HEK293 (cell line): Measurements from ENCODE around the gene STX16.

Source experiments
- CTCF ChIA-PET: fragments of 350-600 bp; formaldehyde crosslinking; extraction: SDS; loops from one replicate; lab custom pipeline; 2021; ENCODE audit warnings: antibody characterized with exemption; lab: Yijun Ruan, JAX
- POLR2A ChIA-PET: fragments of 300-600 bp; formaldehyde crosslinking; extraction: SDS; loops from one replicate; lab custom pipeline; 2020; ENCODE audit warnings: antibody characterized with exemption, inconsistent platforms; lab: Yijun Ruan, JAX
- H3K27ac ChIP-seq: fragments of 200-500 bp; sonication (Bioruptor generic); 2 replicates; pipeline ENCODE4 v1.5.1; 2014; ENCODE audit warnings: low read depth, low read length, control low read depth, inconsistent platforms; ENCODE audit errors: extremely low read depth
- H3K36me3 ChIP-seq, 2 experiments: fragments of 200-500 bp in 1 of 2; sonication (Bioruptor generic) in 1 of 2; 1 replicate in 1 of 2; 2 replicates in 1 of 2; pipeline ENCODE4 v1.5.1; 2014 to 2017; ENCODE audit warnings: inconsistent platforms in 2 of 2, low read length in 2 of 2; ENCODE audit not compliant: control insufficient read depth in 2 of 2, insufficient read depth in 1 of 2
- H3K4me1 ChIP-seq: fragments of 200-500 bp; sonication (Bioruptor generic); 2 replicates; pipeline ENCODE4 v1.5.1; 2014; ENCODE audit warnings: mild to moderate bottlenecking, low read length, inconsistent platforms; ENCODE audit not compliant: control insufficient read depth, insufficient read depth
- H3K4me3 ChIP-seq: 2 replicates; pipeline ENCODE4 v1.5.1; 2011; ENCODE audit warnings: low read depth, mild to moderate bottlenecking, control low read depth, low read length, moderate library complexity
- H3K9me3 ChIP-seq: fragments of 200-500 bp; sonication (Bioruptor generic); 2 replicates; pipeline ENCODE4 v1.5.1; 2014; ENCODE audit warnings: low read depth, low read length, inconsistent platforms; ENCODE audit not compliant: control insufficient read depth, insufficient read depth
- BCL11A ChIP-seq: fragments of 450-650 bp; formaldehyde crosslinking; IDR thresholded peaks from 2 replicates; pipeline ENCODE4 v1.5.1; 2016; ENCODE audit warnings: low read depth, missing biosample characterization, missing genetic modification characterization
- CTCF ChIP-seq: fragments of 450-650 bp; formaldehyde crosslinking; IDR thresholded peaks from 2 replicates; pipeline ENCODE4 v1.5.1; 2016; ENCODE audit warnings: missing biosample characterization, missing genetic modification characterization
- YY1 ChIP-seq: fragments of 450-650 bp; formaldehyde crosslinking; IDR thresholded peaks from 2 replicates; pipeline ENCODE4 v1.5.1; 2018; ENCODE audit warnings: missing biosample characterization, missing genetic modification characterization
- ZEB2 ChIP-seq: fragments of 450-650 bp; formaldehyde crosslinking; IDR thresholded peaks from 2 replicates; pipeline ENCODE4 v1.5.1; 2016; ENCODE audit warnings: missing biosample characterization, missing genetic modification characterization
- ZNF112 ChIP-seq: fragments of 450-650 bp; formaldehyde crosslinking; IDR thresholded peaks from 2 replicates; pipeline ENCODE4 v1.5.0; 2017; ENCODE audit warnings: missing biosample characterization, missing genetic modification characterization
- ZNF148 ChIP-seq: fragments of 450-650 bp; formaldehyde crosslinking; IDR thresholded peaks from 2 replicates; pipeline ENCODE4 v1.5.0; 2017; ENCODE audit warnings: missing biosample characterization, missing genetic modification characterization, borderline replicate concordance
- ZNF292 ChIP-seq: fragments of 450-650 bp; formaldehyde crosslinking; IDR thresholded peaks from 2 replicates; pipeline ENCODE4 v1.5.1; 2016; ENCODE audit warnings: low read depth, missing biosample characterization, missing genetic modification characterization, borderline replicate concordance
- ZNF549 ChIP-seq: fragments of 450-650 bp; IDR thresholded peaks from 2 replicates; pipeline ENCODE4 v1.5.1; 2018; ENCODE audit warnings: missing biosample characterization, missing genetic modification characterization, mild to moderate bottlenecking, inconsistent platforms, moderate library complexity
- ZNF610 ChIP-seq: fragments of 450-650 bp; formaldehyde crosslinking; IDR thresholded peaks from 2 replicates; pipeline ENCODE4 v1.5.1; 2016; ENCODE audit warnings: missing biosample characterization, missing genetic modification characterization, borderline replicate concordance
- ZNF654 ChIP-seq: fragments of 450-650 bp; formaldehyde crosslinking; IDR thresholded peaks from 2 replicates; pipeline ENCODE4 v1.5.1; 2016; ENCODE audit warnings: low read depth, missing biosample characterization, missing genetic modification characterization
- ZSCAN16 ChIP-seq: fragments of 450-650 bp; formaldehyde crosslinking; IDR thresholded peaks from 2 replicates; pipeline ENCODE4 v1.5.1; 2016; ENCODE audit warnings: missing biosample characterization, missing genetic modification characterization
- ZXDB ChIP-seq: fragments of 450-650 bp; formaldehyde crosslinking; IDR thresholded peaks from 2 replicates; pipeline ENCODE4 v1.5.1; 2016; ENCODE audit warnings: missing biosample characterization, missing genetic modification characterization
- TF ChIP-seq, protein P1 (sequence below): fragments of 450-650 bp; formaldehyde crosslinking; IDR thresholded peaks from 2 replicates; pipeline ENCODE4 v1.5.1; 2016; ENCODE audit warnings: missing biosample characterization, missing genetic modification characterization
- TF ChIP-seq, protein P2 (sequence below): fragments of 450-650 bp; formaldehyde crosslinking; IDR thresholded peaks from 2 replicates; pipeline ENCODE4 v1.5.1; 2016; ENCODE audit warnings: missing biosample characterization, missing genetic modification characterization
- TF ChIP-seq, protein P3 (sequence below): fragments of 450-650 bp; formaldehyde crosslinking; IDR thresholded peaks from 2 replicates; pipeline ENCODE4 v1.5.1; 2016; ENCODE audit warnings: missing biosample characterization, missing genetic modification characterization
- TF ChIP-seq, protein P4 (sequence below): fragments of 450-650 bp; formaldehyde crosslinking; IDR thresholded peaks from 2 replicates; pipeline ENCODE4 v1.5.1; 2017; ENCODE audit warnings: missing biosample characterization, missing genetic modification characterization

STX16 gene

GRCh38 chr20:58669287-58670006, 18.4 kb downstream of the STX16 start:
- ChIA-PET POLR2A (no interaction called here), CTCF (no interaction called here)
- no peaks in the 10 kb centered on the region for H3K9me3 ChIP-seq
- H3K27ac ChIP-seq, result no peak overlapping the region
- TF ChIP-seq, protein P1, sequence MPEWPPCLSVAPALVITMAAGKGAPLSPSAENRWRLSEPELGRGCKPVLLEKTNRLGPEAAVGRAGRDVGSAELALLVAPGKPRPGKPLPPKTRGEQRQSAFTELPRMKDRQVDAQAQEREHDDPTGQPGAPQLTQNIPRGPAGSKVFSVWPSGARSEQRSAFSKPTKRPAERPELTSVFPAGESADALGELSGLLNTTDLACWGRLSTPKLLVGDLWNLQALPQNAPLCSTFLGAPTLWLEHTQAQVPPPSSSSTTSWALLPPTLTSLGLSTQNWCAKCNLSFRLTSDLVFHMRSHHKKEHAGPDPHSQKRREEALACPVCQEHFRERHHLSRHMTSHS, result no peak
- TF ChIP-seq ZNF549 (tag by site-specific recombination) (no peak), ZXDB (tag by site-specific recombination) (no peak), ZNF148 (tag by site-specific recombination) (no peak), ZSCAN16 (tag by site-specific recombination) (no peak), YY1 (no peak), BCL11A (no peak), ZNF292 (tag by site-specific recombination) (no peak), ZNF610 (tag by site-specific recombination) (no peak), ZNF654 (tag by site-specific recombination) (no peak), ZNF112 (tag by site-specific recombination) (no peak), CTCF (no peak), ZEB2 (tag by site-specific recombination) (no peak)
- TF ChIP-seq, protein P2, sequence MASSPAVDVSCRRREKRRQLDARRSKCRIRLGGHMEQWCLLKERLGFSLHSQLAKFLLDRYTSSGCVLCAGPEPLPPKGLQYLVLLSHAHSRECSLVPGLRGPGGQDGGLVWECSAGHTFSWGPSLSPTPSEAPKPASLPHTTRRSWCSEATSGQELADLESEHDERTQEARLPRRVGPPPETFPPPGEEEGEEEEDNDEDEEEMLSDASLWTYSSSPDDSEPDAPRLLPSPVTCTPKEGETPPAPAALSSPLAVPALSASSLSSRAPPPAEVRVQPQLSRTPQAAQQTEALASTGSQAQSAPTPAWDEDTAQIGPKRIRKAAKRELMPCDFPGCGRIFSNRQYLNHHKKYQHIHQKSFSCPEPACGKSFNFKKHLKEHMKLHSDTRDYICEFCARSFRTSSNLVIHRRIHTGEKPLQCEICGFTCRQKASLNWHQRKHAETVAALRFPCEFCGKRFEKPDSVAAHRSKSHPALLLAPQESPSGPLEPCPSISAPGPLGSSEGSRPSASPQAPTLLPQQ (tag by site-specific recombination), result no peak
- TF ChIP-seq, protein P3, sequence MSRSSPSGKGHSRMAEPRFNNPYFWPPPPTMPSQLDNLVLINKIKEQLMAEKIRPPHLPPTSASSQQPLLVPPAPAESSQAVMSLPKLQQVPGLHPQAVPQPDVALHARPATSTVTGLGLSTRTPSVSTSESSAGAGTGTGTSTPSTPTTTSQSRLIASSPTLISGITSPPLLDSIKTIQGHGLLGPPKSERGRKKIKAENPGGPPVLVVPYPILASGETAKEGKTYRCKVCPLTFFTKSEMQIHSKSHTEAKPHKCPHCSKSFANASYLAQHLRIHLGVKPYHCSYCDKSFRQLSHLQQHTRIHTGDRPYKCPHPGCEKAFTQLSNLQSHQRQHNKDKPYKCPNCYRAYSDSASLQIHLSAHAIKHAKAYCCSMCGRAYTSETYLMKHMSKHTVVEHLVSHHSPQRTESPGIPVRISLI (tag by site-specific recombination), result no peak
- TF ChIP-seq, protein P4, sequence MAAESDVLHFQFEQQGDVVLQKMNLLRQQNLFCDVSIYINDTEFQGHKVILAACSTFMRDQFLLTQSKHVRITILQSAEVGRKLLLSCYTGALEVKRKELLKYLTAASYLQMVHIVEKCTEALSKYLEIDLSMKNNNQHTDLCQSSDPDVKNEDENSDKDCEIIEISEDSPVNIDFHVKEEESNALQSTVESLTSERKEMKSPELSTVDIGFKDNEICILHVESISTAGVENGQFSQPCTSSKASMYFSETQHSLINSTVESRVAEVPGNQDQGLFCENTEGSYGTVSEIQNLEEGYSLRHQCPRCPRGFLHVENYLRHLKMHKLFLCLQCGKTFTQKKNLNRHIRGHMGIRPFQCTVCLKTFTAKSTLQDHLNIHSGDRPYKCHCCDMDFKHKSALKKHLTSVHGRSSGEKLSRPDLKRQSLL, result no peak
- H3K4me3 ChIP-seq, result no peak overlapping the region
- H3K4me1 ChIP-seq, result no peaks in the 10 kb centered on the region
- H3K36me3 ChIP-seq, result peaks cover 15 to 81% of the 10 kb centered on the region in 2 experiments
